Ascending aorta (tissue), 2 donors: ENCODE results near the gene C8G. TPM values are rescaled to one million over a fixed set of nuclear protein-coding genes. Genes with fewer than 3 reads are reported as not detected.

ENCODE experiments used
- DNase-seq, 2 donors: peaks; one replicate each; pipeline ENCODE4 v3.0.0-alpha.2; 2019; ENCODE audit warnings: low spot score in 2 of 2
- H3K27ac ChIP-seq, 2 donors: fragments of 200-600 bp; sonication (generic); one replicate each; pipeline ENCODE4 v1.5.1; 2016 to 2017; ENCODE audit warnings: mild to moderate bottlenecking in 1 of 2
- H3K27me3 ChIP-seq: fragments of 200-600 bp; sonication (generic); one replicate; pipeline ENCODE4 v1.5.1; 2017
- H3K36me3 ChIP-seq, 2 donors: fragments of 200-600 bp; sonication (generic); one replicate each; pipeline ENCODE4 v1.5.1; 2016
- H3K4me1 ChIP-seq, 2 donors: fragments of 200-600 bp; sonication (generic); one replicate each; pipeline ENCODE4 v1.5.1; 2016 to 2017; ENCODE audit warnings: mild to moderate bottlenecking in 1 of 2
- H3K4me3 ChIP-seq, 2 donors: fragments of 200-600 bp; sonication (generic); one replicate each; pipeline ENCODE4 v1.5.1; 2016 to 2017; ENCODE audit warnings: mild to moderate bottlenecking in 1 of 2
- H3K9me3 ChIP-seq, 2 donors: fragments of 200-600 bp; sonication (generic); one replicate each; pipeline ENCODE4 v1.5.1; 2016
- CTCF ChIP-seq, 3 experiments: fragments of 200-600 bp in 2 of 3; fragments of 450-650 bp in 1 of 3; sonication (generic) in 2 of 3; IDR thresholded peaks; one replicate each; pipeline ENCODE4 v1.5.1; 2016 to 2019; ENCODE audit warnings: antibody characterized with exemption in 3 of 3, mild to moderate bottlenecking in 1 of 3, moderate library complexity in 1 of 3
- intact Hi-C: fragments of 100-400 bp; cut with DNase I; formaldehyde crosslinking; loops from one replicate; pipeline ENCODE4 v1.15.1; 2023
- total RNA-seq: library from RNA; depleted of rRNA; stranded (reverse); fragments of >200 nt; gene quantifications from one replicate; pipeline ENCODE4 v1.1.0, GENCODE V29; 2016

Gene C8G
- total RNA-seq, 1 donor from 2014 or later = 8.6 TPM

- no peak for DNase-seq
- H3K9me3 ChIP-seq = no peaks in the 10 kb centered on the region
- H3K27me3 ChIP-seq = peaks cover 5% of the 10 kb centered on the region
- H3K4me1 ChIP-seq = peaks cover 7 to 8% of the 10 kb centered on the region in 2 donors
- H3K27ac ChIP-seq = no peak overlapping the region
- TF ChIP-seq CTCF (IDR thresholded peaks at IDR 0.05) = no peak
- intact Hi-C loops = no loop called here
- no peak overlapping the region for H3K4me3 ChIP-seq
- no peaks in the 10 kb centered on the region for H3K36me3 ChIP-seq
Measured at GRCh38 chr9:136981588-136982231, 36.7 kb downstream of the C8G start.

- intact Hi-C loops = no loop called here
- no peak within 1 kb of the TSS for H3K27ac ChIP-seq
- H3K27me3 ChIP-seq = peaks cover 5% of the 10 kb centered on the region
- peaks cover 7 to 8% of the 10 kb centered on the region in 2 donors for H3K4me1 ChIP-seq
- no peak for DNase-seq
- no peak for TF ChIP-seq CTCF (IDR thresholded peaks at IDR 0.05)
- no peaks in the 10 kb centered on the region for H3K36me3 ChIP-seq
- no peak within 1 kb of the TSS for H3K4me3 ChIP-seq
- H3K9me3 ChIP-seq = no peaks in the 10 kb centered on the region
Measured at GRCh38 chr9:136982232-136983051, 37.4 kb downstream of the C8G start, which contains the start of gene LCNL1. Gene LCNL1, plus strand, starts transcription at chr9:136982993. Its CDS starts 594 bp downstream, at chr9:136983587.

GRCh38 chr9:136983167-136983566, 38.1 kb downstream of the C8G start:
- H3K27me3 ChIP-seq = peaks cover 5% of the 10 kb centered on the region
- TF ChIP-seq CTCF (IDR thresholded peaks at IDR 0.05) = no peak
- intact Hi-C loops = no loop called here

GRCh38 chr9:136983656-136984314, 38.7 kb downstream of the C8G start:
- TF ChIP-seq CTCF (IDR thresholded peaks at IDR 0.05) = no peak
- Histone ChIP-seq H3K27ac (no peak overlapping the region), H3K27me3 (peaks cover 5% of the 10 kb centered on the region), H3K36me3 (no peaks in the 10 kb centered on the region), H3K9me3 (no peaks in the 10 kb centered on the region), H3K4me3 (no peak overlapping the region), H3K4me1 (no peaks in the 10 kb centered on the region)
- DNase-seq = no peak
- intact Hi-C loops = no loop called here

More at GRCh38 chr9:136983167-136983566, 38.1 kb downstream of the C8G start:
- DNase-seq = no peak
- peaks cover 0 to under 1% of the 10 kb centered on the region in 2 donors for H3K4me1 ChIP-seq
- no peaks in the 10 kb centered on the region for H3K9me3 ChIP-seq
- H3K4me3 ChIP-seq = no peak overlapping the region
- no peak overlapping the region for H3K27ac ChIP-seq
- H3K36me3 ChIP-seq = no peaks in the 10 kb centered on the region

- no peaks in the 10 kb centered on the region for H3K36me3 ChIP-seq
- H3K4me1 ChIP-seq = no peaks in the 10 kb centered on the region
- H3K27ac ChIP-seq = no peak overlapping the region
- TF ChIP-seq CTCF (IDR thresholded peaks at IDR 0.05) = no peak
- no peak for DNase-seq
- no peaks in the 10 kb centered on the region for H3K9me3 ChIP-seq
- intact Hi-C loops = no loop called here
- H3K4me3 ChIP-seq = no peak overlapping the region
- peaks cover 5% of the 10 kb centered on the region for H3K27me3 ChIP-seq
Measured at GRCh38 chr9:136984464-136985026, 39.5 kb downstream of the C8G start.
